ENCODE results near the gene ACP6.
"Not testable (repeated sequence)": the region's sequence is repeated elsewhere in the genome, so short reads cannot be mapped to it uniquely, and the experiment has no call there.

The ACP6 gene

DNA sequence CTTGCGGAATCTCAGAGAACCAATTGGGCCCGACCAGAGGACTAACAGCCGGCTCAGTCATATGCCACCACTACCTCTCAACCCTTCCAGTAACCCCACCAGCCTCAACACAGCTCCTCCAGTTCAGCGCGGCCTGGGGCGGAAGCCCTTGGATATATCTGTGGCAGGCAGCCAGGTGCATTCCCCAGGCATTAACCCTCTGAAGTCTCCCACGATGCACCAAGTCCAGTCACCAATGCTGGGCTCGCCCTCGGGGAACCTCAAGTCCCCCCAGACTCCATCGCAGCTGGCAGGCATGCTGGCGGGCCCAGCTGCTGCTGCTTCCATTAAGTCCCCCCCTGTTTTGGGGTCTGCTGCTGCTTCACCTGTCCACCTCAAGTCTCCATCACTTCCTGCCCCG is 49.8 kb downstream of the ACP6 start:
- DNase-seq (ENCODE audit: low read depth), result no peak

DNA sequence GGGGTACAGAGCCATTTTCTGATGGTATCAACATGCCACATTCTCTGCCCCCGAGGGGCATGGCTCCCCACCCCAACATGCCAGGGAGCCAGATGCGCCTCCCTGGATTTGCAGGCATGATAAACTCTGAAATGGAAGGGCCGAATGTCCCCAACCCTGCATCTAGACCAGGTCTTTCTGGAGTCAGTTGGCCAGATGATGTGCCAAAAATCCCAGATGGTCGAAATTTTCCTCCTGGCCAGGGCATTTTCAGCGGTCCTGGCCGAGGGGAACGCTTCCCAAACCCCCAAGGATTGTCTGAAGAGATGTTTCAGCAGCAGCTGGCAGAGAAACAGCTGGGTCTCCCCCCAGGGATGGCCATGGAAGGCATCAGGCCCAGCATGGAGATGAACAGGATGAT is 50.6 kb downstream of the ACP6 start:
- DNase-seq (ENCODE audit: low read depth), result no peak

DNA sequence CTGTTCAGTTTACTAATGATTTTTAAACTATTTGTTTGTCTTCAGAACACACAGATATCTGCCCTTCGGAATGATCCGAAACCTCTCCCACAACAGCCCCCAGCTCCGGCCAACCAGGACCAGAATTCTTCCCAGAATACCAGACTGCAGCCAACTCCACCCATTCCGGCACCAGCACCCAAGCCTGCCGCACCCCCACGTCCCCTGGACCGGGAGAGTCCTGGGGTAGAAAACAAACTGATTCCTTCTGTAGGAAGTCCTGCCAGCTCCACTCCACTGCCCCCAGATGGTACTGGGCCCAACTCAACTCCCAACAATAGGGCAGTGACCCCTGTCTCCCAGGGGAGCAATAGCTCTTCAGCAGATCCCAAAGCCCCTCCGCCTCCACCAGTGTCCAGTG is 51.6 kb downstream of the ACP6 start:
- no peak for DNase-seq (ENCODE audit: low read depth)

DNA sequence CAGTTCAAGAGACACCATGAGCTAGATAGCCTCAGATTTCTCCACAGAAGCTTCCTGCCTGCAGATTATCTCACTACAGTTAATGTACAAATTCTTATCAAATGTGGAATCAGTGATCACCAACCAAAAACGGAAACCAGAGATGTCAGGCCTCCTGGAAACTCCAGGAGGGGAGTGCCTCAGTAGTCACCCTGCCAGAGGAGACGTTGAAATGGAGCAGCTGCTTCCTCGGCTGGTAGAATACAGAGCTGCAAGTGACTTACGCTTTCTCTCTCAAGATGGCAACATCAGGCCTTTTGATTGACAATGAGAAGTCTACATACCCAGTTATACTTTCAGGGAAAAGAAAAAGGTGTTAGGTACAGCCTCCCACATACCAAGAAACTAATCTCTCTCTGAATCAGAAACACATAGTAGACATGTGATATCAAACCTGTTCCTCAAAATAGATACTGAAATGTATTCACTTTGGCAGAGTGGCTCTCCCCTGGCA is 52.2 kb downstream of the ACP6 start:
- DNase-seq (ENCODE audit: low read depth), result no peak

DNA sequence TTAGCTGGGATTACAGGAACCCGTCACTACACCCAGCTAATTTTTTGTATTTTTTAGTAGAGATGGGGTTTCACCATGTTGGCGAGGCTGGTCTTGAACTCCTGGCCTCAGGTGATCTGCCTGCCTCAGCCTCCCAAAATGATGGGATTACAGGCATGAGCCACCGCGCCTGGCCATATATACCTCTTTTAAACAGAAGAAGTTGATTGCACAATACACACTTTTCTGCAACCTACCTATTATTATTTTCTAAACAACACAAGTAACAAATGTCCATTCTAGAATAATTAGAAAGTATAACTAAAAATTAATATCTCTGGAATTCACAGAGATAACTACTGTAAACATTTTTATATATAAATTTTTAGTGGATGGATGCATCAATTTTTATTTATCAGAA is 55.4 kb downstream of the ACP6 start:
- DNase-seq (ENCODE audit: low read depth), result not testable (repeated sequence)

DNA sequence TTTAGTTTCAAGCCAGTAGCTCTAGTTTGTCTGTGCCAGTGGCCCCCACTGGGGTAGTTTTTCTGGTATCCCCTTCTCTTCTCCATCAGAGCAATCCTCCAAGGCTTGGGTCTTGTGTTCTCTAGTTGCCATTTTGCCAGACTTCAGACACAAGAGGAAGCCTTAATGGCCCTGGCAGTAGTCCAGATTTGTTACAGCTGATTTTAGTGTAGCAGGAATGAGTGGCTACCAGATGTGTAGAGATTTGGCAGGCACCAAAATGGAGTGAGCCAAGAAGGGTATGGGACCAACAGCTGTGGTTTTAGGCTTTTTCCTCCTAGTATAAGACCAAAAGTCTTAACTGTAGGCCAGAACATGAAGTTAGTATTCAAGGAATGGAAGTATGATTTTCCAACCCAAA is 56.8 kb downstream of the ACP6 start:
- no peak for DNase-seq (ENCODE audit: low read depth)

DNA sequence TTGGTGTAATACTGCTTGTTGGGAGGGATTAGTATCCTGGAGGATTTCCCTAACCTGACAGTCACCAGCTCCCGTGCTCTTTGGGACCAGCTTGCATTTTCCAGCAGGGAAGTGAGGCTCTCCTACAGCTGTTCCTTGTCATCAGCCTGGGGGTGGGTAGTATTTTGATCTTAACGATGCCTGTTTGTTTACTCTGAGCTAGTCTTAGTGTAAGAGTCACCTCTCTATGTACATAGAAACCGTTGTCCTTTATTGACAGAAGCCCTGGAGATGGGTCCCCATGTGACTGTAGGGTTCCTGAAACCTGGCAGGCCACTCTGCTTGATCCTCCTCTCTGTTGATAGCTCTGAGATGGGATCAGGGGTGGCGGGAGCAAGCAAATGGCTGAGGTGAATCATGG is 58.0 kb downstream of the ACP6 start:
- no peak for DNase-seq (ENCODE audit: low read depth)

DNA sequence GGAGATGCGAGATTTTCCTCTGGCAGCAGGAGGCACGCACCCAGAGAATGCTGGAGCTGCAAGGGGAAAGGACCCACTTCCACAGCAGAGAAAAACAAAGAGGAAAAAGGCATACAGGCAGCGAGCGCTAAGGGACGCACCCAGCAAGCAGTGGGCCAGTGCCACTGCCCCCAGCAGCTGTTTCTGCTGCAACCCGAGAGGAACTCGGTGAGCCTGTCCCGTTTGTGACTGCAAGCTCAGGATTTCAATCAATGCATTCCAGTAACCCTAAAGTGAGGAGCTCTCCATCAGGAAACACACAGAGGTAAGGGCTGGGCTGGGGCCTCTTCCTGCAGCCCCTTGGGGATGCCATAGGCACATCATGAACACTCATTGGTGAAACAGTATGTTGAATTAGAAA is 58.7 kb downstream of the ACP6 start:
- DNase-seq (ENCODE audit: low read depth), result no peak

DNA sequence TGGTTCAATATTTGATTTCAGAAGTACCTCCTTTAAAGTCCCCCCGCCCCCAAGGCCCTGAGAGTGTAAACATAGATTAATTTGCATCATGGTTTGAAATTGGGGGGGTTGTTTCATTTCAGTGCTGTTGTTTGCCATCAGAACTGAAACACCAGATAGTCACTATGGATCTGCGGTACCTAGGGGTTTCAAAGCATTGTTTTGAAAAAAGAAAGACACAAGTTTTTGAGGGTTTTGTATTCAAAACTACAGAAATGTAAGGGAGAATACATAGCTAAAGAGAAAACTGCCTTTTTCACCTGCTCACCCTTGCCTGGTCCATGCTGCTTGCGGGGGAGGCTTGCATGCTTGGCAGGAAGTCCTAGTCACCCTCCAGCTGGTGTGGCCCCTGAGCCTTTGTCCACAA is 59.3 kb downstream of the ACP6 start:
- DNase-seq (ENCODE audit: low read depth), result no peak

DNA sequence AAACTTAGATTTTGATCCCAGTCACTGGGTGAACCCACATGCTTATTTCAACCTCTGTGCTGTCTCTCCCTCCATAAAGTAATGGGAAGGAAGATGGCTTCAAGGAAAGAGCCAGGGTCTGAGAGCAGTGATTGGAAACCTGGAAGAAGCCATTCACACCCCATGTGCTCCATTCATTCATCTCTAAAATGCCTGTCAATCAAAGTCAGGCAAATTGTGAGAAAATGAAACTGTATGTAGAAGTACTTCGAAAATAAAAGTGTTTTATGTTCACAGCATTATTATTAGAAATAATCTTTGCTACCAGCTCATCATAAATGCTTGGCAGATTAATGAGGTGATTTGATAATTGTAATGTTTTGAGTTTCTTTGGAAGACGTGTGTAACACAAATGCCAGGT is 61.0 kb downstream of the ACP6 start:
- no peak for DNase-seq (ENCODE audit: low read depth)

DNA sequence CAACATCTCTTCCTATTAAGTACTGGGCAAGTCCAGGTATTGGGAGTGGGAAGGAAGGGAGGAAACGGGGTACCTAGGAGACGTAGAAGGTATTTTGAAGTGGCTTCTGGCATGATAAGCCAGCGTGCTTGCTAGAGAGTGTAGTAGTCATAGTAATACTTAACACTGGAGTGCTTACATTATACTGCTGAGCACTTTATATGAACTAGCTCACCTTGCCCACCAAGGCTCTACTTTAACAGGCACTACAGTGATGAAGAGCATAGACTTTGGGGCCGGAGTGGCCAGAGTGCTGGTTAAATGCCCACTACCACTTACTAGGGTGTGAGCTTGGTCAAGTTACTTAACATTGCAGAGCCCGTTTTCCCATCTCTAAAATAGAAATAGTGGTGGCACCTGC is 61.7 kb downstream of the ACP6 start:
- DNase-seq (ENCODE audit: low read depth), result no peak

DNA sequence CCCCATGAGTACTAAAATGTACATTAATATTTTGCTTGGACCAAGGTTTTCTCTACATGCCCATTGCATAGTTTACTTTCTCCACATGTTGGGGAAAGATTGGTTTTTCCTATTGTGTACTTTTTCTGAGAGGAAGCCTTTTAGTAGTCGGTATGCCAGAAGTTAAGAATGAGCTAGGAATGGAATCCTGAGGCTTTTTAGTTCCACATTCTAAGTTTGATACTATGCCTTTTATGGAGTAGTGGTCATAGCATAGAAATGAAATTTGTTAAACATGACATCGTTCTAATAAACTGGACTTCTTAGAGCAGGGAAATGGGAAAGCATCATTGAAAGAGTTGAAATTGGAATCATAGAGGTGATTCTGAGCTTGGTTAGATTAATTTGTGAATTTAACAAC is 64.7 kb downstream of the ACP6 start:
- no peak for DNase-seq (ENCODE audit: low read depth)

DNA sequence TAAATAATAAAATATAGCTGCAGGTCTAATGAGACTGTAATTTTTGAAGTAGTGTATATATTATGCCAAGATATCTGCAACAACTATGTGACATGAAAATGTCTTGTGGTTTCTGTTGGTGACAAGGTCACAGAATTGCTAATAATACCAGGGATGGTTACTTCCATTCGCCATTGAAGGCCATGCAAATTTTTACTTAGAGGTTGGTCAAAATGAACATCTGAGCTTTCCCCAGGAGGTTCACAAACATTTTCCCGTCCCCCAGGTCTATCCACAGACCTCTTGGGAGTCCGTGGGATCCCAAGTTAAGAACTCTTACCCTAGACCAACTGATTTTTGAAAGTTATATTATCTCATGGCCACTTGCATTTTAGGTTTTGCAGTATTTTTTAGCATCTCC is 66.3 kb downstream of the ACP6 start:
- no peak for DNase-seq (ENCODE audit: low read depth)

DNA sequence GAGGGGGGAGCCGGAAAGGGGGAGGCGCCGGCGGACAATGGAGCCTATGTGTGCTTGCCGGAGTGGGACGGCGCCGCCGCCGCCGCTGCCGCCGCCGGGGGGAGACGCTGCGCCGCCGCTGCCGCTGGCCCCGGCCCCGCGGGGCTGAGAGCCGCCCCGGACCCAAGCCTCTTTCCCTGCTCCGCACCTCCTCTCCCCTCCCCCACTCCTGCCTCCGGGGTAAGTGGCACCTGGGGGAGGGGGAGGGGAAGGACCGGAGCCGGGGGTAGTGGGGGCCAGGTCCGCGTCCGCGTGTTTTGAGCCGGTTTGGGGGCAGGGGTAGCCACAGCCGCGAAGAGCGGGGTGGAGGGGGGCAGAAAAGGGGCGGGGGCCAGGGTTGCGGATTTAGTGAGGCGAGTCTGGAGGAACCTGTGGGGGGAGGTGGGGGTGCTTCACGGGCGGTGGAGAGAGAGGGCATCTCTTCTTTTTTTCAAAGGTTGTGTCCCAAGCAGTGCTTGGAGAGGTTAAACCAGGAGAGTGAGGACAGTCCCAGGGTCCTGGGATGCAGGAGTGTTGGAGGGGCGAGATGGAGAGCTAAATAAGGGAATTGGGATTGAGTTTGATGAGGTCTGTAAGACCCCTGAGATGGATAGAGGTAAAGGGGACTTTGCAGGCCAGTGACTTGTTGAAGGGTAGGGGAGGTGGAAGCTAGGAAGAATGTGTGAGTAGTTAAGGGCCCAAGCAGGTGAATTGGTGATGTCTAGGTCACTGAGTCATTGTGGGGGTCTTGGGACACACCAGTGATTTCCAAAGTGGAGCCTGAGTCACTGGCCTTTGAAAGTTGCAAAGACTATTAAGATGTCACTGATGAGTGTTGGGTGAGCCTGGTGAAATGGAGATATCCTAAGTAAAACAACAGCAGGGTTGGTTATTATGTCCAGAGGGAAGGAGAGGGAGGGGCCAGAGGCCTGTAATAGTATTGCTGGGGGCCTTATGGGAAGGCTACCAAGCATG is 69.9 kb downstream of the ACP6 start:
- DNase-seq (ENCODE audit: low read depth), result no peak

DNA sequence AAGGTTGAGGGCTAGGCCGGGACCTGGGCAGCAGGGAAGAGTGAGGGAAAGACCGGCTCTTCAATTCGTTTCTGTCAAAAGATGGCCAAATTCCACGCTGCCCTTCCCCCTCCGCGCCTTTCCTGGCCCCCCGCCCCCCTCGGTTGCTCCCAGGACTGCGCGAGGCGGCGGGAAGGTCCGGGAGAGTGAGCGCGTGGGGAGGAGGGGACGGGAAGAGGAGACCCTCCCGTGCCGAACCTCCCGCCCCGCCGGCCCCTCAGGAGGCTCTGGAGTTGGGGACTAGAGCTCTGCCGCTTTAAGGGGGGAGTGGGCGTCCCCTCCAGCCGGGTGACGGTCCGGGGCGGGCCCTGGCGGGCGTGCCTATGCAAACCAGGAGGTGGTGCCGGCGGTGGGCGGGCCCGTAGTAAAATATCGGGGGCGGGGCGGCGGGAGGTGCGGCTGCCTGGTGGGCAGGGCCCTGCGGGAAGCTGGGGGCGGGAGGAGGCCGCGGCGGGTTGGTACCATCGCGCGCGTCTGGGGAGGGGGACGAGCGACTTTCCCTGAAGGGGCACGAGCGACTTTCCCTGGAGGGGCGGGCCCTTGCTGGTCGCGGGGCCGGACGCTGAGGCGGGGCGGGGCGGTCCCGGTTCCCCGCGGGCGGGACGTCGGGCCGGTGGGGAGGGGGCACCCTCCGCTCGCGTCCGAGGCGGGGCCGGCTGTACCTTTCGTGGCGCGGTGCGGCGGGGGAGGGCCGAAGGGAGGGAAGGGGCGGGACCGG is 70.8 kb downstream of the ACP6 start:
- DNase-seq (ENCODE audit: low read depth), result peak; percentile 96

DNA sequence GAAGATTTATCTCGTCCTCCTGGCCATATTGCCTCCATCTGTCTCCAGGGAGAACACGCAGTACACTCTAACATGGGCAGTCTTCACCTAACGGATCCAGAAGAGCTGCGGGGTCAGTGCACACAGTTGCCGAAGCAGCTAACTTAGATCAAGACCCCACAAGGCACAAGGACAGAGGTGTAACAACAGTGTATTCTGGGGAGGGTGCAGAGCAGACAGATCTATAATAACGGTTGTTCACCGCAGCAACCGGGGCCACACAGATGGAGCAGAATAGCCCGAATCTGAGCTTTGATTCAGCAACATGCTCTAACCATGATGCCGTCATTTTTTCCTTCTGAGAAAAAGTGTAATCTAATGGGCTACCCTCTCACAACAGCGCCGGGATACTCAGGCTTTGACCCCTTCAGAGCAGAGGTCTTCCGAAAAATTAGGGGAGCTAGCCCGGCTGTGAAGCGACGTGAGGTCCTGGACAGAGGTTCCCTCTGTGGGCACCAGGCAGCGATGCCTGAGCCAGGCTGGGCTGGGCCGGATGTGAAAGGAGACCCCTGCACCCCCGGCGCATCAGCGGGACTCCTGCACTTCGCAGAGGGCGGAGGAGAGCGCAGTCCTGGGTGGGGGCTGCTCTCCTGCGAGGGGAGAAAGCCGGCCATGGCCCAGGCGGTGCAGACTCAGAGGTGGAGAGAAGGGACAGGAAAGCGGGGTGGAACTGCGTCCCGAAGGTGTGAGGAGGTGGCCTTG is 71.5 kb downstream of the ACP6 start:
- peak; percentile 22 for DNase-seq (ENCODE audit: low read depth)

DNA sequence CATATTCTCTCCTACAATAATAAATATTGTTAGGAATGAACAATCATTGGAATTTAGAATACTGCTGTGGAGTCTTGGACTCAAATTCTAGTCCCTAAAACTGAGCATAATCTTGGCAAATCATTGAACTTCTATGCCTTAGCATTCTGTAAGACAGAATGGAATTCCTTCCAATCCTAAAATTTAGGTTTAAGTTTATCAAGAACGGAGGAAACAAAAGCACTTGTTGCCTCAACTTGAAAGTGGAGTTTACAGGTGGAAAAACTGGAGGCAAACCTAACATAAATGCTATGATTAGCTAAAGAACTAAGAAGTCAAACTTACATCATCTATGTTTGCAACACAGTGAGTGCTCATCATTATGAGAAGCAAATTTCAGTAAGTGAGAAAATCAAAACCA is 73.3 kb downstream of the ACP6 start:
- no peak for DNase-seq (ENCODE audit: low read depth)
